IPS-18c (cell line): ENCODE results near the gene TRIM27.
"Not testable (repeated sequence)": the region's sequence is repeated elsewhere in the genome, so short reads cannot be mapped to it uniquely, and the experiment has no call there.

ENCODE experiments used
- H3K4me3 ChIP-seq: 2 replicates; pipeline ENCODE4 v1.7.0; 2013; ENCODE audit warnings: low read depth, mild to moderate bottlenecking, low read length, moderate library complexity; ENCODE audit not compliant: insufficient read depth
- H3K9me3 ChIP-seq: one replicate; pipeline ENCODE4 v1.6.1; 2013; ENCODE audit warnings: mild to moderate bottlenecking, low read length, moderate library complexity; ENCODE audit not compliant: control insufficient read depth, insufficient read depth

Gene TRIM27

GRCh38 chr6:28876710-28877109 is 47.1 kb downstream of the TRIM27 start:
- H3K9me3 ChIP-seq: peaks cover 2% of the 10 kb centered on the region

GRCh38 chr6:28875191-28875747 is 48.5 kb downstream of the TRIM27 start:
- H3K9me3 ChIP-seq: peaks cover 2% of the 10 kb centered on the region
- H3K4me3 ChIP-seq: no peak overlapping the region

More at GRCh38 chr6:28876710-28877109, 47.1 kb downstream of the TRIM27 start:
- H3K4me3 ChIP-seq: no peak overlapping the region

GRCh38 chr6:28872157-28872817 is 51.5 kb downstream of the TRIM27 start:
- H3K9me3 ChIP-seq, H3K4me3 ChIP-seq: not testable (repeated sequence)

- H3K4me3 ChIP-seq: no peak overlapping the region
- H3K9me3 ChIP-seq: peaks cover 2% of the 10 kb centered on the region
Observed at GRCh38 chr6:28871335-28872156, 52.2 kb downstream of the TRIM27 start.

GRCh38 chr6:28868873-28869272 is 54.9 kb downstream of the TRIM27 start:
- Histone ChIP-seq H3K9me3 (no peaks in the 10 kb centered on the region), H3K4me3 (no peak overlapping the region)

GRCh38 chr6:28867086-28867409 is 56.7 kb downstream of the TRIM27 start:
- Histone ChIP-seq H3K9me3 (no peaks in the 10 kb centered on the region), H3K4me3 (peak overlapping the region; percentile 60; the same call in 1 of the 2 replicates)

- not testable (repeated sequence) for H3K9me3 ChIP-seq
- H3K4me3 ChIP-seq: peak overlapping the region; percentile 60
Observed at GRCh38 chr6:28866205-28867085, 57.3 kb downstream of the TRIM27 start.

- Histone ChIP-seq H3K4me3 (peak overlapping the region; percentile 2; the same call in 1 of the 2 replicates), H3K9me3 (no peaks in the 10 kb centered on the region)
Observed at GRCh38 chr6:28865401-28866204, 58.2 kb downstream of the TRIM27 start.

- H3K9me3 ChIP-seq: no peaks in the 10 kb centered on the region
- H3K4me3 ChIP-seq: peak overlapping the region; percentile 77
Observed at GRCh38 chr6:28864326-28864923, 59.4 kb downstream of the TRIM27 start.

- Histone ChIP-seq H3K9me3 (no peaks in the 10 kb centered on the region), H3K4me3 (peak overlapping the region; percentile 77)
Observed at GRCh38 chr6:28863604-28864325, 60.0 kb downstream of the TRIM27 start.

- no peaks in the 10 kb centered on the region for H3K9me3 ChIP-seq
- H3K4me3 ChIP-seq: no peak overlapping the region
Observed at GRCh38 chr6:28862077-28862476, 61.7 kb downstream of the TRIM27 start.

GRCh38 chr6:28861339-28861738 is 62.4 kb downstream of the TRIM27 start:
- no peaks in the 10 kb centered on the region for H3K9me3 ChIP-seq
- no peak overlapping the region for H3K4me3 ChIP-seq

GRCh38 chr6:28860581-28860980 is 63.2 kb downstream of the TRIM27 start:
- Histone ChIP-seq H3K4me3 (no peak overlapping the region), H3K9me3 (no peaks in the 10 kb centered on the region)

GRCh38 chr6:28858963-28859362 is 64.8 kb downstream of the TRIM27 start:
- no peak overlapping the region for H3K4me3 ChIP-seq
- no peaks in the 10 kb centered on the region for H3K9me3 ChIP-seq

GRCh38 chr6:28856620-28857005 is 67.2 kb downstream of the TRIM27 start:
- no peaks in the 10 kb centered on the region for H3K9me3 ChIP-seq

GRCh38 chr6:28854405-28854804 is 69.4 kb downstream of the TRIM27 start:
- H3K4me3 ChIP-seq, H3K9me3 ChIP-seq: not testable (repeated sequence)

More at GRCh38 chr6:28856620-28857005, 67.2 kb downstream of the TRIM27 start:
- no peak overlapping the region for H3K4me3 ChIP-seq
